GM12878 (cell line): Measurements from ENCODE around the gene ARID1A. TPM values are rescaled to one million over a fixed set of nuclear protein-coding genes. Genes with fewer than 3 reads are reported as not detected.

ENCODE experiments used
- ATAC-seq: fragments of 200-7000 bp; cut with Tn5 transposase; 3 replicates; pipeline ENCODE4 v1.9.1; 2020; ENCODE audit warnings: mild to moderate bottlenecking, moderate library complexity
- BruUV-seq: library from RNA; stranded (reverse); fragments of 400-500 nt; replicated peaks from 2 replicates; lab custom pipeline; 2021; lab: Mats Ljungman, UMichigan
- CTCF ChIA-PET: fragments of 300-600 bp; sonication (Branson Sonifier 250); formaldehyde crosslinking; extraction: SDS; loops from one replicate; lab custom pipeline; 2021; ENCODE audit warnings: inconsistent platforms; lab: Yijun Ruan, JAX
- POLR2A ChIA-PET: fragments of 350-600 bp; formaldehyde crosslinking; extraction: SDS; loops from one replicate; lab custom pipeline; 2021; ENCODE audit warnings: inconsistent platforms; lab: Charles Lee
- RAD21 ChIA-PET: fragments of 300-600 bp; sonication (Branson Sonifier 250); formaldehyde crosslinking; loops from one replicate; lab custom pipeline; 2023; ENCODE audit warnings: antibody characterized with exemption; ENCODE audit not compliant: unreplicated experiment; lab: Charles Lee
- SMC1A ChIA-PET: fragments of 300-600 bp; sonication (Branson Sonifier 250); formaldehyde crosslinking; loops from one replicate; lab custom pipeline; 2023; ENCODE audit not compliant: unreplicated experiment, uncharacterized antibody; lab: Charles Lee
- DNase-seq: peaks from one replicate; pipeline ENCODE4 v3.0.0-alpha.2; 2011; ENCODE audit warnings: low read depth, low spot score
- FAIRE-seq: peaks from 3 replicates; lab custom pipeline; 2011; peaks lifted over from hg19 to GRCh38; lab: Jason Lieb, UNC
- H2AFZ ChIP-seq: 2 replicates; pipeline ENCODE4 v1.6.0; 2011; ENCODE audit warnings: low read depth, low read length, control low read depth; ENCODE audit not compliant: control insufficient read depth
- H3K27ac ChIP-seq: 2 replicates; pipeline ENCODE4 v1.5.1; 2011; ENCODE audit warnings: control low read depth; ENCODE audit not compliant: control insufficient read depth, insufficient read depth
- H3K27me3 ChIP-seq, 2 experiments: replicated peaks in 1 of 2; 2 replicates each; pipeline versions ENCODE4 v1.6.0 to v1.6.1; 2011; ENCODE audit warnings: low read length in 1 of 2; ENCODE audit not compliant: control insufficient read depth in 2 of 2, insufficient read depth in 2 of 2
- H3K36me3 ChIP-seq, 2 experiments: 2 replicates each; pipeline ENCODE4 v1.5.1; 2011; ENCODE audit warnings: low read length in 1 of 2; ENCODE audit not compliant: control insufficient read depth in 2 of 2, insufficient read depth in 2 of 2
- H3K4me1 ChIP-seq: 2 replicates; pipeline ENCODE4 v1.6.1; 2011; ENCODE audit warnings: mild to moderate bottlenecking, low read length, moderate library complexity, mixed read lengths; ENCODE audit not compliant: control insufficient read depth, insufficient read depth
- H3K4me2 ChIP-seq: 2 replicates; pipeline ENCODE4 v1.6.0; 2011; ENCODE audit warnings: control low read depth; ENCODE audit not compliant: control insufficient read depth, insufficient read depth
- H3K4me3 ChIP-seq: fragments of 200-600 bp; sonication (generic); 2 replicates; pipeline ENCODE4 v1.5.1; 2016
- H3K79me2 ChIP-seq: 2 replicates; pipeline ENCODE4 v1.6.0; 2011; ENCODE audit warnings: low read length; ENCODE audit not compliant: control insufficient read depth, insufficient read depth
- H3K9ac ChIP-seq: 2 replicates; pipeline ENCODE4 v1.8.0; 2011; ENCODE audit warnings: low read length, control low read depth, mixed read lengths; ENCODE audit not compliant: control insufficient read depth, insufficient read depth
- H3K9me3 ChIP-seq: replicated peaks from 3 replicates; pipeline ENCODE4 v1.5.1; 2011; ENCODE audit warnings: mild to moderate bottlenecking, low read length; ENCODE audit not compliant: control insufficient read depth, insufficient read depth
- H4K20me1 ChIP-seq: 2 replicates; pipeline ENCODE4 v1.6.0; 2011; ENCODE audit not compliant: control insufficient read depth, insufficient read depth
- CHD4 ChIP-seq: fragments of 200-600 bp; sonication (generic); IDR thresholded peaks from 2 replicates; pipeline ENCODE4 v1.6.1; 2016; ENCODE audit warnings: mild to moderate bottlenecking
- IKZF1 ChIP-seq: fragments of 450-650 bp; conservative IDR thresholded peaks from 2 replicates; pipeline ENCODE4 v1.6.1; 2017; ENCODE audit warnings: antibody characterized with exemption, mild to moderate bottlenecking
- JUND ChIP-seq: IDR thresholded peaks from 2 replicates; pipeline ENCODE4 v1.6.1; 2012; ENCODE audit warnings: low read depth, mild to moderate bottlenecking, low read length, improper control_type of control experiment, moderate library complexity
- KDM1A ChIP-seq: fragments of 200-600 bp; sonication (generic); IDR thresholded peaks from 2 replicates; pipeline ENCODE4 v1.6.1; 2016; ENCODE audit warnings: borderline replicate concordance
- NFYA ChIP-seq: IDR thresholded peaks from 2 replicates; pipeline ENCODE4 v1.6.1; 2011; ENCODE audit warnings: low read depth, mild to moderate bottlenecking, low read length, improper control_type of control experiment, borderline replicate concordance
- NR2C2 ChIP-seq: IDR thresholded peaks from 2 replicates; pipeline ENCODE4 v1.6.1; 2011; ENCODE audit warnings: borderline replicate concordance, low read depth; ENCODE audit not compliant: control insufficient read depth, insufficient read length
- SIN3A ChIP-seq: IDR thresholded peaks from 2 replicates; pipeline ENCODE4 v1.6.1; 2012; ENCODE audit warnings: low read depth, low read length, improper control_type of control experiment
- SREBF1 ChIP-seq: IDR thresholded peaks from 2 replicates; pipeline ENCODE4 v1.6.1; 2012; ENCODE audit warnings: mild to moderate bottlenecking, low read length
- TBL1XR1 ChIP-seq: IDR thresholded peaks from 2 replicates; pipeline ENCODE4 v1.6.1; 2012; ENCODE audit warnings: low read depth, low read length, improper control_type of control experiment
- ZBTB40 ChIP-seq: fragments of 450-650 bp; IDR thresholded peaks from 2 replicates; pipeline ENCODE4 v1.6.1; 2016; ENCODE audit warnings: mild to moderate bottlenecking, moderate library complexity, borderline replicate concordance
- ZNF274 ChIP-seq: IDR thresholded peaks from one replicate; pipeline ENCODE4 v1.8.0; 2011; ENCODE audit not compliant: insufficient read length, insufficient read depth
- WGBS: methylation state at CpG from one replicate; pipeline ENCODE4 v1.1.6; 2016; ENCODE audit warnings: low lambda C conversion rate; ENCODE audit not compliant: insufficient replicate concordance, insufficient coverage; ENCODE audit errors: missing lambda C conversion rate; 5-methylcytosine and 5-hydroxymethylcytosine counted together
- in situ Hi-C: fragments of 300-500 bp; cut with MboI; formaldehyde crosslinking; loops from 9 replicates; pipeline ENCODE4 v1.14.3; 2018; ENCODE audit warnings: mixed read lengths
- intact Hi-C: fragments of 100-400 bp; cut with micrococcal nuclease; formaldehyde crosslinking; loops from one replicate; pipeline ENCODE4 v1.14.2; 2022; ENCODE audit not compliant: unreplicated experiment
- polyA plus RNA-seq, 11 experiments: library from polyadenylated mRNA; depleted of rRNA in 4 of 11; unstranded in 6 of 11; stranded (reverse) in 5 of 11; fragments of >200 nt; fragmentation: Nextera tagmentation in 4 of 11; fragmentation: Illumina TruSeq in 1 of 11; extraction: Ambion mirVana in 4 of 11; extraction: Trizol in 1 of 11; gene quantifications; 1 replicate in 1 of 11; 2 replicates in 10 of 11; pipeline versions ENCODE4 v1.2.1 to v1.2.3, GENCODE V29; 2011 to 2016; ENCODE audit warnings: inconsistent platforms in 2 of 11, missing spikeins in 2 of 11, low read depth in 1 of 11
- total RNA-seq, 4 experiments: library from RNA; depleted of rRNA in 3 of 4; stranded (reverse); fragments of >200 nt in 3 of 4; fragmentation: Illumina TruSeq in 1 of 4; extraction: Trizol in 1 of 4; gene quantifications; 2 replicates each; pipeline versions ENCODE4 v1.2.1 to v1.2.3, GENCODE V29; 2013 to 2021

The ARID1A gene
- total and polyA plus RNA-seq, 10 of the 15 experiments (the other 5 are each of a cell fraction or from before 2014, with no cell fraction given) = 10.0 to 98.0 (median 23.5) TPM

- Histone ChIP-seq H3K27ac (peak overlapping the region; percentile 65), H3K27me3 (no peaks in the 10 kb centered on the region), H3K4me3 (peak overlapping the region; percentile 98), H3K9ac (peak overlapping the region; percentile 94; the same call in 1 of the 2 replicates), H3K4me1 (peaks cover 13% of the 10 kb centered on the region), H3K9me3 (no peaks in the 10 kb centered on the region), H4K20me1 (peaks cover 11% of the 10 kb centered on the region; the same call in 1 of the 2 replicates), H3K4me2 (peak overlapping the region; percentile 73), H2AFZ (no peak overlapping the region), H3K36me3 (peaks cover 0 to 7% of the 10 kb centered on the region in 2 experiments; a peak in 2 of 4 replicates), H3K79me2 (peaks cover 99% of the 10 kb centered on the region)
- in situ Hi-C loops (no loop called here), intact Hi-C loops (loop anchor here (5.0 kb wide), 1 partner anchor 40 kb away; no protein-coding TSS in a partner anchor)
- FAIRE-seq (no peak), DNase-seq (no peak), ATAC-seq (no peak)
- BruUV-seq = no TSS peak
- ChIA-PET POLR2A (interaction anchor here (0.7 to 8.7 kb wide), 9 partner anchors 10 to 201 kb away, joined by 3 to 69 read pairs (median 7); partner anchors contain the start of gene PIGV), SMC1A (interaction anchor here (0.8 to 11.6 kb wide), 17 partner anchors 10 to 172 kb away, joined by 3 to 139 read pairs (median 4); partner anchors contain the start of genes PIGV and RPS6KA1), CTCF (interaction anchor here (0.7 to 8.4 kb wide), 20 partner anchors 10 to 468 kb away, joined by 3 to 50 read pairs (median 5); partner anchors contain the start of genes CEP85 and PIGV), RAD21 (interaction anchor here (0.6 to 7.0 kb wide), 14 partner anchors 9 to 99 kb away, joined by 3 to 90 read pairs (median 4); partner anchors contain the start of gene PIGV)
- TF ChIP-seq JUND (no peak), TBL1XR1 (0 out of 2 replicates have a peak, but pooled peaks have one; percentile 17)
- 23% methylated on average over 4 of the region's 4 CpGs for WGBS
Observed at GRCh38 chr1:26701995-26702679, 6.3 kb downstream of the ARID1A start.

- H3K79me2 ChIP-seq = peaks cover 99% of the 10 kb centered on the region
- FAIRE-seq (no peak), DNase-seq (no peak), ATAC-seq (peak; percentile 10)
- ChIA-PET CTCF (interaction anchor here (0.9 to 8.4 kb wide), 13 partner anchors 11 to 469 kb away, joined by 3 to 50 read pairs (median 6); partner anchors contain the start of genes CEP85 and PIGV), SMC1A (interaction anchor here (0.8 to 11.6 kb wide), 14 partner anchors 11 to 173 kb away, joined by 3 to 139 read pairs (median 5); partner anchors contain the start of genes PIGV and RPS6KA1), POLR2A (interaction anchor here (0.7 to 8.7 kb wide), 7 partner anchors 11 to 165 kb away, joined by 3 to 69 read pairs (median 10); partner anchors contain the start of gene PIGV), RAD21 (interaction anchor here (0.6 to 7.0 kb wide), 9 partner anchors 9 to 86 kb away, joined by 3 to 90 read pairs (median 5); partner anchors contain the start of gene PIGV)
- peak overlapping the region; percentile 98; the same call in 1 of the 2 replicates for H3K4me3 ChIP-seq
- WGBS = 0% methylated on average over 1 of the region's 1 CpG
- H3K27ac ChIP-seq = peak overlapping the region; percentile 65
- intact Hi-C loops (loop anchor here (5.0 kb wide), 1 partner anchor 40 kb away; no protein-coding TSS in a partner anchor), in situ Hi-C loops (no loop called here)
- H3K9ac ChIP-seq = no peak overlapping the region
- H3K4me2 ChIP-seq = peak overlapping the region; percentile 73
- H3K4me1 ChIP-seq = peaks cover 13% of the 10 kb centered on the region
- peaks cover 0 to 7% of the 10 kb centered on the region in 2 experiments; a peak in 2 of 4 replicates for H3K36me3 ChIP-seq
- no peaks in the 10 kb centered on the region for H3K27me3 ChIP-seq
- H2AFZ ChIP-seq = no peak overlapping the region
- TSS peak; percentile 2 for BruUV-seq
- peaks cover 14% of the 10 kb centered on the region; the same call in 1 of the 2 replicates for H4K20me1 ChIP-seq
- H3K9me3 ChIP-seq = no peaks in the 10 kb centered on the region
- no peak for TF ChIP-seq KDM1A
- no peak for TF ChIP-seq NR2C2
- TF ChIP-seq CHD4 = no peak
- TF ChIP-seq SIN3A = no peak
- TF ChIP-seq ZNF274 = no peak
- TF ChIP-seq IKZF1 = no peak
- TF ChIP-seq NFYA = no peak
- TF ChIP-seq SREBF1 = no peak
- no peak for TF ChIP-seq ZBTB40
Observed at GRCh38 chr1:26702680-26703038, 6.8 kb downstream of the ARID1A start.
